NT2/D1 (cell line): ENCODE data around the gene IQCK.

Experiments
- SUZ12 ChIP-seq: IDR thresholded peaks from 2 replicates; pipeline ENCODE4 v1.6.1; 2011; ENCODE audit not compliant: insufficient read length, insufficient read depth; ENCODE audit errors: extremely low read depth
- YY1 ChIP-seq: IDR thresholded peaks from 2 replicates; pipeline ENCODE4 v1.6.1; 2011; ENCODE audit not compliant: insufficient read length, insufficient read depth
- ZNF274 ChIP-seq: IDR thresholded peaks from 2 replicates; pipeline ENCODE4 v1.6.1; 2011; ENCODE audit warnings: mild to moderate bottlenecking, low read depth, low read length

DNA sequence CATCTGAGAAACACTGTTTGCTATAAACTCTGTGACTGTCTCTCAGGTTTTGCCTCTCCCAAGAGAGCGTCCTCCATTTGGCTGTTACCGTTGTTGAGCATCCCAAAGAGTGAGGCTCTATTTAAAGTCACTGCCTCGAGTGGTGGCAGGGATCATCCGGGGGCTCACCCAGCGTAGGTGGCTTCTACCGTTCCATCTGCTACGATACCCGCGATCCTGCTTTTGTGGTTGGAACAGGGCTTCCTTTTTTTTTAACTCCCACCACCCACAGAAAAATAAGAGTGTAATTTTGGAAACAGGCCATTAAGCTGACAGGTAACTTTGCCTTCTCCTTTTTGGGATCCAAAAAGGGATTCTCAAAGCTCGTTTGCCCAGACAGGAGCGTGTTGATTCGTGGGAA lies 36.4 kb upstream of the IQCK start:
- TF ChIP-seq YY1, result no peak
- TF ChIP-seq SUZ12, result no peak
- TF ChIP-seq ZNF274, result no peak
